Upper lobe of left lung (tissue), 4 donors: ENCODE measurements around the gene PPP1R13L.

Experiments used
- EP300 ChIP-seq, 4 donors: sonication (generic); formaldehyde crosslinking; IDR thresholded peaks; one replicate each; pipeline ENCODE4 v1.5.1; 2017; ENCODE audit warnings: antibody characterized with exemption in 4 of 4, control low read depth in 2 of 4
- POLR2A ChIP-seq, 4 donors: fragments of 450-650 bp; IDR thresholded peaks; one replicate each; pipeline ENCODE4 v1.5.1; 2016 to 2017; ENCODE audit warnings: antibody characterized with exemption in 4 of 4, mild to moderate bottlenecking in 2 of 4
- POLR2AphosphoS5 ChIP-seq, 2 donors: sonication (generic); formaldehyde crosslinking; IDR thresholded peaks; one replicate each; pipeline ENCODE4 v1.5.1; 2017; ENCODE audit warnings: antibody characterized with exemption in 2 of 2
- TF ChIP-seq, protein P1 (sequence below), 6 experiments: fragments of 450-650 bp in 4 of 6; fragments of 200-600 bp in 2 of 6; sonication (generic) in 2 of 6; IDR thresholded peaks; one replicate each; pipeline ENCODE4 v1.5.1; 2016 to 2019; ENCODE audit warnings: antibody characterized with exemption in 6 of 6

- TF ChIP-seq, protein P1, sequence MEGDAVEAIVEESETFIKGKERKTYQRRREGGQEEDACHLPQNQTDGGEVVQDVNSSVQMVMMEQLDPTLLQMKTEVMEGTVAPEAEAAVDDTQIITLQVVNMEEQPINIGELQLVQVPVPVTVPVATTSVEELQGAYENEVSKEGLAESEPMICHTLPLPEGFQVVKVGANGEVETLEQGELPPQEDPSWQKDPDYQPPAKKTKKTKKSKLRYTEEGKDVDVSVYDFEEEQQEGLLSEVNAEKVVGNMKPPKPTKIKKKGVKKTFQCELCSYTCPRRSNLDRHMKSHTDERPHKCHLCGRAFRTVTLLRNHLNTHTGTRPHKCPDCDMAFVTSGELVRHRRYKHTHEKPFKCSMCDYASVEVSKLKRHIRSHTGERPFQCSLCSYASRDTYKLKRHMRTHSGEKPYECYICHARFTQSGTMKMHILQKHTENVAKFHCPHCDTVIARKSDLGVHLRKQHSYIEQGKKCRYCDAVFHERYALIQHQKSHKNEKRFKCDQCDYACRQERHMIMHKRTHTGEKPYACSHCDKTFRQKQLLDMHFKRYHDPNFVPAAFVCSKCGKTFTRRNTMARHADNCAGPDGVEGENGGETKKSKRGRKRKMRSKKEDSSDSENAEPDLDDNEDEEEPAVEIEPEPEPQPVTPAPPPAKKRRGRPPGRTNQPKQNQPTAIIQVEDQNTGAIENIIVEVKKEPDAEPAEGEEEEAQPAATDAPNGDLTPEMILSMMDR (IDR thresholded peaks at IDR 0.05): no peak
- no peak for TF ChIP-seq POLR2A (IDR thresholded peaks at IDR 0.05)
- TF ChIP-seq POLR2AphosphoS5 (IDR thresholded peaks at IDR 0.05): no peak
- TF ChIP-seq EP300 (IDR thresholded peaks at IDR 0.05): no peak
These were observed 54.3 kb downstream of the PPP1R13L start for GRCh38 chr19:45350477-45351058.
